Activated CD8-positive, alpha-beta memory T cell treated with anti-CD3 and anti-CD28 coated beads for 4 hours (primary cell): ENCODE measurements around the gene RIPOR3.
"Not testable (repeated sequence)": the region's sequence is repeated elsewhere in the genome, so short reads cannot be mapped to it uniquely, and the experiment has no call there.

Experiments used
- DNase-seq, 2 donors: peaks; one replicate each; pipeline ENCODE4 v3.0.0-alpha.2; 2020; ENCODE audit warnings: low read depth in 2 of 2

RIPOR3 gene

DNA sequence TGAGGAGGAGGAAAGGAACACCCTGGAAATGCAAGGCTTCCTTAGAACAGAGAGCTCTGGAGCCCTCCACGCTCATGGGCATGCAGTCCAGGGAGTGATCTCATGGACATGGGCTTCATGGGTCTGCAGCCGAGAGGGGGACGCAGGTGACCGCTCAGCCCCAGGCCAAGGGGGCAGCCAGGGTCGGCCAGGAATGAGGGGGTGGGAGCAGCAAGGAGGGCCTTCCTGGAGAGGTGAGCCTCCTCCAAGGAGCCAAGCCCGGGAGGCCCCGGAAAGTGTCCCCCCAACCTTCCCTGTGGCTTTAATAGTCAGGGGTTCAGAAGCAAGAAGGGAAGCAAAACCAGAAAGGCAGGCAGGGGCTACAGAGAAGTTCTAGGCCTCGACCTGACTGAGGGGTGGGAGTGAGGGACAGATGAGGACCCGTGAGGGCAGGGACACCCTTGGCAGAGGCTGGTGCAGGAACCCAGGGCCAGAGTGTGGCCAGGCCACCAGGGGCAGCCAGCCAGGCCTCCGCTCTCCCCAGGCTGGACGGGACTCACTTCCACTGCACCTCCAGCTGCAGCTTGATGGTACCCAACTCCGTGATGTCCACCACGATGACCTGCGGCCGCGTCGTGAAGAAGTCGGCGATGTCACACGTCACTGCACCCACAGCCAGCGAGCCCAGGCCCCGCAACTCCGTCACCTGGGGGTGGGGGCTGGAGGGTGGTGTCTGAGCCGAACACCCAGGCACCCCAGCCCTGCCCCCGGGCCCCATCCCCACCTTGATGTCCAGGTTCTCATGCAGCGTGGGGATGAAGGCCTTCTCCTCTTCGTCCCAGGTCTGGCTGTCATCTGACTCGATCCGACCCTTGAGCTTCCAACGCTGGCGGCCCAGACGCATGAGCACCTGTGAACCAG lies 83.2 kb downstream of the RIPOR3 start:
- no peak for DNase-seq

GRCh38 chr20:50607436-50607835 lies 83.9 kb downstream of the RIPOR3 start:
- no peak for DNase-seq

DNA sequence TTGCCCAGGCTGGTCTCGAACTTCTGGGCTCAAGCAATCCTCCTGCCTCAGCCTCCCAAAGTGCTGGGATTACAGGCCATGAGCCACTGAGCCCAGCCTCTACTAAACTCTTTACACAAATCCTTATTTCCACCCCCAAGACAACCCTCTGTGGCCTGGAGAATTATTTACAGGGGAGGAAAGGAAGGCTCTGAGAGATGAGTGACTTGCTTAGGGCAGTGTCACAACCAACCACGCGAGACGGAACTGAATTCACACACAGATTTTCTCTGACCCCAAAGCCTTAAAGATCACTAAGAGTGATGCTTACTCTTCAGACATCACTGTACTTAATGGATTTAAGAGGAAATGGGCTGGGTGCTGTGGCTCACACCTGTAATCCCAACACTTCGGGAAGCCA lies 86.2 kb downstream of the RIPOR3 start:
- DNase-seq, result no peak

DNA sequence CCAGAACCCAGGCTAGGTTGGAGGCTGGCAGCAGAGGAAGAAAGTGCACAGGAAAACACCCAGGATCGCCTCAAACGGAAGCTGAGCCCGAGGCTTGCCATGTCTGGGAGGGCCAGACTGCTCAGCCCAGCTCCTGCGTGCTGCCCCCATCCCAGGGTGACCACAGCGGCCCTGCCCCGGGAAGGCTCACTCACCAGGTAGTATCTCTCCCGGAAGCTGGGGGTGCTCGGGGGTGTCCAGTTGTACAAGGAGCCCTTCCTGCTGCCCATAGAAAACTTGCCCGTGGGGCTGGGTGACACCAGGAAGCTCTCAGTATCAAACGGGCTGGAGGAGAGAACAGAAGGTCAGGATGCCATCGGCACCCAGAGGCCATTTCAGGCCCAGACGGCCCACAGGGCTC lies 86.9 kb downstream of the RIPOR3 start:
- DNase-seq, result no peak

GRCh38 chr20:50602432-50603088 lies 88.8 kb downstream of the RIPOR3 start:
- no peak for DNase-seq

- no peak for DNase-seq
Measured at GRCh38 chr20:50601511-50602431, 89.6 kb downstream of the RIPOR3 start.

DNA sequence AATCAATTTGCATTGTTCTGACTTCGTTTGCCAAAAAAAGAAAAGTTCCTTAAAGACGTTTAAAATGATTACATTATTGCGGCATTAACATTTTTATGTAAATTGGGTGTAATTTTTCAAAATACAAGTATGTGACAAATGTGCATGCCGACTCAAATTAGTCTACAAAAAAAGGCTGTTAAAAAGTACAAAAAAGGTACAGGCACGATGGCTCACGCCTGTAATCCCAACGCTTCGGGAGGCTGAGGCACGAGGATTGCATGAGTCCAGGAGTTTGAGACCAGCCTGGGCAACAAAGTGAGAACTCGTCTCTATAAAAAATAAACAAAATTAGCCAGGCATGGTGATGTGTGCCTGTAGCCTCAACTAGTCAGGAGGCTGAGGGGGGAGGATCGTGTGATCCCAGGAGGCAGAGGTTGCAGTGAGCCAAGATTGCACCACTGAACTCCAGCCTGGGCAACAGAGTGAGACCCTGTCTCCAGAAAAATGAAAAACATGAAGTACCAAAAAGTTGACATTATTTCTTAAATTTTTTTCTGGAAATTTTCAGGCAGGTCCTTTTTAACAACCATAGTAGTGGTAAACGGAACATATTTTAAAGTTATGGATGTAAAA lies 91.0 kb downstream of the RIPOR3 start:
- DNase-seq, result no peak

GRCh38 chr20:50598768-50599167 lies 92.6 kb downstream of the RIPOR3 start:
- not testable (repeated sequence) for DNase-seq

- no peak for DNase-seq
Measured at GRCh38 chr20:50598074-50598473, 93.3 kb downstream of the RIPOR3 start.

DNA sequence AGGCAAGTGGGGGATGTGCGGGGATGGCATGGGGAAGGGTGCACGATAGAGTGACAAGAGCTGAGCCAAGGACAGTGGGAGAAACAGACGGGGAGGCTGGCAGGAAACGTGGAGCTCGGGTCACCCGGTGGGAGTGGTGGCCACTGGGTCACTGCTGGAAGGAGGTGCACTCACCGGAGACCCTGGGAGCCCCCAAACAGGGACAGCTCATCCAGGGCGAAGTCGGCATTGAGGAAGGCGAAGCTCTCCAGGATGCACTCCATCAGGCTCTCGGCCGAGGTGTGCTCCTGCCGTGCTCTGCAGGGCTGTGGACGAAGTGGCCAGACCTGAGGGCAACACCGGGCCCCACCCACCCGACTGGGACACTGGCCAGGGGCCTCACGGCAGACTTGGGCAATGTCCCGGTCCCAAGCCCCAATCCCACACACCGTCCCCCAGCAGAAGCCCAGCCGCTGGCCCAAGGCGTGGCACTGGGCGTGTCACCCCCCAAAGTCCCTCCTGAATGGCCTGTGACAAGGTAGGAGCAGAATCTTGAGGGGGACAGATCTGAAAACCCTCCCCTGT lies 93.9 kb downstream of the RIPOR3 start:
- DNase-seq, result no peak

DNA sequence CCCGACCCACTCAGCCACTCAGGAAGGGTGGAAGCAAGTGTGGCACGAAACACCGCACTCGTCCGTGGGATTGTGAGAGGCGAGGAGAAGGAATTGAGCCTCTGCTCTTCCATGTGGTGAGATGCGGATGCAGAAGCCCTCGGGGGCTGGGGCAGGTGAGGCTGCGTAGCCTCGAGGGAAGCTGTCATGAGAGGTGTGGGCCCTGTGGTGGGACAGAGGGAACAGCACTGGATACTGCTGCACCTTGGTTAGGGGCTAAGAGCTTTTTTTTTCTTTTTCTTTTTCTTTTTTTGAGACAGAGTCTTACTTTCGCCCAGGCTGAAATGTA lies 94.7 kb downstream of the RIPOR3 start:
- DNase-seq, result no peak

GRCh38 chr20:50595988-50596693 lies 95.2 kb downstream of the RIPOR3 start:
- no peak for DNase-seq

GRCh38 chr20:50595433-50595895 lies 95.9 kb downstream of the RIPOR3 start:
- DNase-seq, result no peak

- DNase-seq, result no peak
Measured at GRCh38 chr20:50594591-50595432, 96.5 kb downstream of the RIPOR3 start.

GRCh38 chr20:50594231-50594590 lies 97.1 kb downstream of the RIPOR3 start:
- DNase-seq, result no peak

GRCh38 chr20:50593005-50593335 lies 98.4 kb downstream of the RIPOR3 start:
- no peak for DNase-seq

DNA sequence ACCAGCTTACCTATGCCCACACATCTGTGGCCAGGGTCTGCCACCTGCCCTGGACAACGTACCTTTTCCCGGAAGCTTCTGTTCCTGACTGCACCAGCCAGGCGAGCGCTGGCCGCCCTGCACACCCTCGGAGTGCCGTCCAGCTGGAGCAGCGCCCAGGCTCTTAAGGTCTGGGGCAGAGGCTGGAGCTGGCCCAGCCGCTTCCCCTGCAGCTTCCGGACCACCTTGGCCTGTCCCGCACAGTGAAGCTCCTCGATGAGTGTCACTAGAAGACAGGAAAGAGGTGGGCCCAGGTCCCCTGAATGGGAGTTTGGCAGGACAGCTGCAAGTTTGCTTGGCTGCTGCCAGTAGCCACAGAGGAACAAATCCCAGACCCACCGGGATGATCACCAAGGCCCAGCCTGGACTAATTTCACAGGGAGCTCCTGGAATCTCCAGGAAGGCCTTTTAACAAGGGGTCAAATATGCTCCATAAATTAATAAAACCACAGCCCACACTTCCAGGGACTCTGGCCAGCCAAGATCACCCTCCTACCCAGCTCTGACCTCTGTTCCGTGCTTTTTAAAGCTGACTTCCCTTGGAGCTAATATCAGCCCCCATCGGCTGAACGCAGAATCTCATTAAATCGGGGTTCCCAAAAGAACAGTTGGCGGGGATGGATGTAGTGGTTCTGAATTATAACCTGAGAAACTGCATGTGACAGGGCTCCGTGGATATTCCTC lies 98.9 kb downstream of the RIPOR3 start:
- no peak for DNase-seq

GRCh38 chr20:50591233-50591852 lies 100.0 kb downstream of the RIPOR3 start:
- DNase-seq, result no peak

DNA sequence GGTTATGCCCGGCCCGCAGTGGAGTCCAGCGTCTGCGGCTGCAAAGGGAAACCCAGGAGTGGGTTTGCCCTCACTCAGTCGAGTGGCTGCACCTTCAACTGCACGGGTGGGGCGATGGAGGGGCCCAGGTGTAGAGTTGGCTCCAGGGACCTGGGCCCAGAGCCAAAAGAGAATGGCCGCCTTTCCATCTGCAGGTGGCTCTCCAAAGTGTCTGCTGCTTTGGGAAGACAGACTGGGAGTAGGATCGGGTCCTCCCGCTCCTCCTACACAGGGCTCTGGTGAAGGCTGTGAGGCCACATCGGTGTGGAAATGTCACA lies 101.0 kb downstream of the RIPOR3 start:
- DNase-seq, result no peak
